Motor neuron (in vitro differentiated cells): ENCODE data around the gene SLC22A14. TPM values are rescaled to one million over a fixed set of nuclear protein-coding genes. Genes with fewer than 3 reads are reported as not detected.

Experiments
- ATAC-seq, 8 experiments: fragments of 200-7000 bp; cut with Tn5 transposase; replicated peaks in 6 of 8; 2 replicates each; pipeline ENCODE4 v1.8.0; 2021; ENCODE audit warnings: mild to moderate bottlenecking in 8 of 8, moderate library complexity in 8 of 8
- H3K27ac ChIP-seq, 2 donors: fragments of 250-450 bp; sonication (Bioruptor Pico); 2 replicates each; pipeline ENCODE4 v1.9.0; 2021; ENCODE audit warnings: antibody characterized with exemption in 2 of 2, mild to moderate bottlenecking in 2 of 2, moderate library complexity in 1 of 2
- H3K4me1 ChIP-seq, 2 donors: fragments of 250-450 bp; sonication (Bioruptor Pico); replicated peaks in 1 of 2; 2 replicates each; pipeline ENCODE4 v1.6.1; 2021; ENCODE audit warnings: antibody characterized with exemption in 2 of 2, mild to moderate bottlenecking in 2 of 2, moderate library complexity in 1 of 2
- H3K4me3 ChIP-seq, 5 donors: fragments of 250-450 bp; sonication (Bioruptor Pico); 2 replicates each; pipeline ENCODE4 v1.9.0; 2021; ENCODE audit warnings: antibody characterized with exemption in 5 of 5, mild to moderate bottlenecking in 5 of 5, moderate library complexity in 4 of 5
- WGBS, 10 experiments: fragments of 450-650 bp; shearing (Covaris generic); methylation state at CpG; one replicate each; pipeline ENCODE4 v1.0.0; 2022; 5-methylcytosine and 5-hydroxymethylcytosine counted together
- in situ Hi-C, 9 experiments: fragments of 400-800 bp; cut with MboI; loops; one replicate each; pipeline ENCODE4 v1.15.0; 2021; ENCODE audit warnings: low sequenced_read_pairs in 9 of 9, low pct_unique_long_range_greater_than_20kb in 2 of 9; ENCODE audit not compliant: unreplicated experiment in 9 of 9
- total RNA-seq, 8 experiments: library from RNA; unstranded; fragments of 300-600 nt; gene quantifications; 2 replicates each; pipeline versions ENCODE4 v1.2.3 to v1.2.4, GENCODE V29; 2022

SLC22A14 gene
- total RNA-seq, 8 experiments from 2014 or later = 0.11 to 0.71 (median 0.33) TPM

- no peak for ATAC-seq
- Histone ChIP-seq H3K4me3 (no peak overlapping the region), H3K4me1 (peaks cover 3 to 12% of the 10 kb centered on the region in 2 donors), H3K27ac (no peak overlapping the region)
- WGBS, 10 experiments = 86 to 100% (median 98%) methylated on average over 1 to 2 of the region's 2 CpGs; no CpG with 5 or more reads in 2 of the 10 experiments
- in situ Hi-C loops = loop anchor here in 1 of 9 experiments (10.0 kb wide), 1 partner anchor 224 kb away; no protein-coding TSS in a partner anchor
Measured at GRCh38 chr3:38260474-38260873, 21.6 kb upstream of the SLC22A14 start.

DNA sequence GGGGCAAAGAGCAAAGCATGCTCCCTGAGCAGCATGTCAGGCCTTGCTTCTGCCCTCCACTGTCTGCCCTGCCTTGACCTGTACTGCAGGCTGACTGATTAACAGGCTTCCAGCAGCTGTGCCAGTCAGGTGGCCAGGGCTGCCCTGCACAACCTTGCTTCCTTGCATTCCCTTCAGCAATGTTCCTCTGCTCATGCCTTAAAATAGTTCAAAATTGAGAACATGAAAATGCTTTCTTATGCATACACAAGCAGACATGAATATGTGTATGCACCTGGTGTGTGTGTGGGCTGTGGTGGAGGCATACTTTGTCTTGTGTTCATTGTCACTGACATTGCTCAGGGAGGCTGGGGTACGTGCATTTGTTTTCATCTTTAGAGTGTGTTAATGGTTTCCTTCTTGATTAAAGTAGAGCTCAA, 17.7 kb upstream of the SLC22A14 start:
- ATAC-seq = peak; percentile 49 to 85 (median 56)
- peaks cover 0 to 9% of the 10 kb centered on the region in 2 donors for H3K4me1 ChIP-seq
- 0% methylated on average over 1 of the region's 1 CpG; no CpG with 5 or more reads in 9 of the 10 experiments for WGBS, 10 experiments
- H3K27ac ChIP-seq = no peak overlapping the region
- no peak overlapping the region for H3K4me3 ChIP-seq
- in situ Hi-C loops = loop anchor here in 1 of 9 experiments (10.0 kb wide), 1 partner anchor 220 kb away; no protein-coding TSS in a partner anchor

- no peak for ATAC-seq
- H3K4me3 ChIP-seq = no peak overlapping the region
- in situ Hi-C loops = loop anchor here in 1 of 9 experiments (10.0 kb wide), 1 partner anchor 220 kb away; no protein-coding TSS in a partner anchor
- H3K27ac ChIP-seq = no peak overlapping the region
- H3K4me1 ChIP-seq = peaks cover 0 to 9% of the 10 kb centered on the region in 2 donors
- WGBS, 10 experiments = 57% methylated on average over 1 of the region's 1 CpG; no CpG with 5 or more reads in 9 of the 10 experiments
Measured at GRCh38 chr3:38264779-38265178, 17.3 kb upstream of the SLC22A14 start.

- Histone ChIP-seq H3K4me3 (no peak within 1 kb of the TSS), H3K27ac (no peak within 1 kb of the TSS), H3K4me1 (peaks cover 0 to 9% of the 10 kb centered on the region in 2 donors)
- WGBS, 10 experiments = 83 to 100% (median 93%) methylated on average over 1 to 5 of the region's 9 CpGs; no CpG with 5 or more reads in 2 of the 10 experiments
- no peak for ATAC-seq
- in situ Hi-C loops = loop anchor here in 1 of 9 experiments (10.0 kb wide), 1 partner anchor 219 kb away; no protein-coding TSS in a partner anchor
Measured at GRCh38 chr3:38265604-38266307, 16.3 kb upstream of the SLC22A14 start, which contains the start of gene SLC22A13. Gene SLC22A13, plus strand, starts transcription at chr3:38265812. Its CDS starts 49 bp downstream, at chr3:38265861.

GRCh38 chr3:38266810-38267209, 15.3 kb upstream of the SLC22A14 start:
- WGBS, 10 experiments = 40 to 100% (median 71%) methylated on average over 1 of the region's 1 CpG; no CpG with 5 or more reads in 3 of the 10 experiments
- Histone ChIP-seq H3K4me1 (peaks cover 0 to 9% of the 10 kb centered on the region in 2 donors), H3K4me3 (no peak overlapping the region), H3K27ac (no peak overlapping the region)
- ATAC-seq = no peak
- in situ Hi-C loops = loop anchor here in 1 of 9 experiments (10.0 kb wide), 1 partner anchor 218 kb away; no protein-coding TSS in a partner anchor

GRCh38 chr3:38267662-38268061, 14.4 kb upstream of the SLC22A14 start:
- Histone ChIP-seq H3K4me1 (peaks cover 2 to 17% of the 10 kb centered on the region in 2 donors), H3K4me3 (no peak overlapping the region), H3K27ac (no peak overlapping the region)
- no peak for ATAC-seq
- in situ Hi-C loops = loop anchor here in 1 of 9 experiments (10.0 kb wide), 1 partner anchor 217 kb away; no protein-coding TSS in a partner anchor
- 60 to 83% (median 76%) methylated on average over 1 to 2 of the region's 2 CpGs; no CpG with 5 or more reads in 7 of the 10 experiments for WGBS, 10 experiments

GRCh38 chr3:38268087-38268486, 14.0 kb upstream of the SLC22A14 start:
- in situ Hi-C loops = loop anchor here in 1 of 9 experiments (10.0 kb wide), 1 partner anchor 217 kb away; no protein-coding TSS in a partner anchor
- Histone ChIP-seq H3K4me3 (no peak overlapping the region), H3K27ac (no peak overlapping the region), H3K4me1 (peaks cover 4 to 21% of the 10 kb centered on the region in 2 donors)
- no peak for ATAC-seq
- WGBS, 10 experiments = 57 to 100% (median 81%) methylated on average over 1 to 5 of the region's 5 CpGs; no CpG with 5 or more reads in 2 of the 10 experiments

DNA sequence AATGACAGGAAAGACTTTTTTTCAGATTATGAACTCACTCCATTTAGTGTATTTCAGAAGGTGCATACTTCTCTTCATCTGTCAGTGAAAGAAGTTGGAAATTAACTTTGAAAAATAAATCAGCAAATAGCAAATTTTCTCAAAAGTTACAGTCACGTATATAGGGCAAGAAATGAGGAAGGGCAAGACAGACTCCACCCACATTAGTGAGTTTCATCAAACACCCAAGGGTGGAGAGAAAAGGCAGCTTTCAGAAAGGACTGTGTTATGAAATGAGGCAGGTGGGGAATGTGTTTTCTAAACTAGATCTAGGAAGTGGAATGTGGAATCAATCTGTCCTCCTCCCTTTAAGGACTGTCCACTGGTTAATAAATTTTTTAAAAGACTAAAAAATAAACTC, 13.6 kb upstream of the SLC22A14 start:
- no peak for ATAC-seq
- in situ Hi-C loops = loop anchor here in 1 of 9 experiments (10.0 kb wide), 1 partner anchor 216 kb away; no protein-coding TSS in a partner anchor
- WGBS, 10 experiments = 57 to 100% (median 83%) methylated on average over 1 of the region's 1 CpG; no CpG with 5 or more reads in 3 of the 10 experiments
- Histone ChIP-seq H3K4me3 (no peak overlapping the region), H3K27ac (no peak overlapping the region), H3K4me1 (peaks cover 4 to 21% of the 10 kb centered on the region in 2 donors)

DNA sequence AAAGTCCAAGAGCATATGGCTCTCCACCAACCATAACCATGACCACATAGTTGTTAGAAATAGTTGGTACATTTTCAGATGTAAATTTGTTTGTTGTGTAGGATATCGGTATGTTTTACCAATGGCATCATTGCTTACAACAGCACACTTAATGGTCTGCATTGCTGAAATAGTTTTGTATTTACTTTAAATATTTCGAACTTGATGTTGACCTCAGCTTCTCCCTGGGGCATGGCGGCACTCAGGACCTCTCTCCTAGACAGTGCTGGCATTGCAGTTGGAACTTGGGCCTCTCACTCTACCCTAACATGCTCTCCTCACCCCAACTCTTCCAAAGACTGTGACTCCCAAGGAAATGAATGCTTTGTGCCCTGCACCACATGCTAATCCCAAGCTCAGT, 11.5 kb upstream of the SLC22A14 start:
- Histone ChIP-seq H3K27ac (no peak overlapping the region), H3K4me1 (peaks cover 4 to 12% of the 10 kb centered on the region in 2 donors), H3K4me3 (no peak overlapping the region)
- 0 to 100% (median 82%) methylated on average over 1 to 3 of the region's 3 CpGs; no CpG with 5 or more reads in 2 of the 10 experiments for WGBS, 10 experiments
- no peak for ATAC-seq
- in situ Hi-C loops = no loop called here

DNA sequence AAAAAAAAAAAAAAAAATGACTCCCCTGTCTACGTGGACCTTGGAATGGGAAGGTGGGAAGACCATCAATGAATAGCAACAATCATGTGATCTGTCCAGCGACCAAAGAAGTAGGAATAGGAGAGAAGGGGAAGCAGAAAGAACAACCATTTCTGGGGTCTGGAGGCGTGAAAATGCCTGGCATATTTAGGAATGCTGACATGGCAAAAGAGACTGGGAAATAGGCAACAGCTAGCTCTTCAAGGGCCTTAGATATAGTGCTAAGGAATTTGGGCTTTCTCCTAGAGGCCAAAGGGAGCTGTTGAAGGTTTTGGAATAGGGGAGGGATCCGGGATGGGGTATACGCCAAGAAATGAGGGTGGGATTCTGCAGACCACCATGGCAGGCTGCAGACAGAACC, 10.5 kb upstream of the SLC22A14 start:
- H3K27ac ChIP-seq = no peak overlapping the region
- 58 to 100% (median 87%) methylated on average over 1 to 5 of the region's 5 CpGs; no CpG with 5 or more reads in 1 of the 10 experiments for WGBS, 10 experiments

DNA sequence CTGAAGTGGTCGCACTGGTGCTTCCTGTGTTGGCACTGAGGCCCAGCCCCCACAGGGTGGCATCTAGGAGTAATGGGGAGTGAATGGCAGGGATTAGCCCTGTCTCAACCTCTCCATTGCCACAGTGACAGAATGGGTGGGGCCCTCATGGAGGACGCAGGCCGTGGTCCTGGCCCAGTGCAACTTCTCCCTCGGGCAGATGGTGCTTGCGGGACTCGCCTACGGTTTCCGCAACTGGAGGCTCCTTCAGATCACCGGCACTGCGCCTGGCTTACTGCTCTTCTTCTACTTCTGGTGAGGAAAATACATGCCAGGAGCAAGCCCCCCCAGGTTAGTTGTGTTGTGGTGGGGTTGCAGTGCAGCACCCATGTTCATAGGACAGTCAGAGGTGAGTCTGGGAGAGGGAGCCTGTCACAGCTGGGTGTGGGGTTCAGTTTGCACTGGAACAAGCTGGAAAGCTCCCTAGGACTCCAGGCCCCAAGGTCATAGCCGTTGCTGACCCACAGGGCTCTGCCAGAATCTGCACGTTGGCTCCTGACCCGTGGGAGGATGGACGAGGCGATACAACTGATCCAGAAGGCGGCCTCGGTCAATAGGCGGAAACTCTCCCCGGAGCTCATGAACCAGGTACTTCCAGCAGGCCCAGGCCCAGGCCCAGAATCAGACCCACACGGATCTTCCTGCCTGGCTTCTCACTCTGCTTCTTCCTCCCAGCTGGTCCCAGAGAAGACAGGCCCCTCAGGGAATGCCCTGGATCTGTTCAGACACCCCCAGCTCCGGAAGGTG, 7.0 kb upstream of the SLC22A14 start:
- no peak for ATAC-seq
- H3K4me3 ChIP-seq = no peak overlapping the region

More for the DNA sequence above, 10.5 kb upstream of the SLC22A14 start:
- in situ Hi-C loops = no loop called here
- no peak for ATAC-seq
- no peak overlapping the region for H3K4me3 ChIP-seq
- peaks cover 4 to 12% of the 10 kb centered on the region in 2 donors for H3K4me1 ChIP-seq

DNA sequence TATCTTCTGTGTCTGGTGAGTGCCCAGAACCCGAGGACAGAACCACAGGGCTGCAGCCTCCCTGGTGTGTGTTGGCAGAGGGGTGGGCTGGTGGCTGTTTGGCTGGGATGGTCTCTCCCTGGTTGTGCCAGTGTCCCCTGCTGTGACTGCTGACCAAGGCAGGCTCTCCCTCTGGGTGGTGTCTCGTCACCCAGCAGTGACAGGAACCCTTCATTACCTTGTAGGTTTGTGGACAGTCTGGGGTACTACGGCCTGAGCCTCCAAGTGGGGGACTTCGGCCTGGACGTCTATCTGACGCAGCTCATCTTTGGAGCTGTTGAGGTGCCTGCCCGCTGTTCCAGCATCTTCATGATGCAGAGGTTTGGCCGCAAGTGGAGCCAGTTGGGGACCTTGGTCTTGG, 6.4 kb upstream of the SLC22A14 start:
- ATAC-seq = no peak
- peaks cover 4 to 12% of the 10 kb centered on the region in 2 donors for H3K4me1 ChIP-seq
- no peak overlapping the region for H3K4me3 ChIP-seq
- in situ Hi-C loops = no loop called here
- WGBS, 10 experiments = 64 to 100% (median 82%) methylated on average over 1 to 3 of the region's 8 CpGs; no CpG with 5 or more reads in 6 of the 10 experiments
- no peak overlapping the region for H3K27ac ChIP-seq

More for the DNA sequence above, 7.0 kb upstream of the SLC22A14 start:
- in situ Hi-C loops = no loop called here
- H3K27ac ChIP-seq = no peak overlapping the region
- WGBS, 10 experiments = 80 to 93% (median 85%) methylated on average over 2 to 4 of the region's 21 CpGs; no CpG with 5 or more reads in 6 of the 10 experiments
- H3K4me1 ChIP-seq = peaks cover 4 to 12% of the 10 kb centered on the region in 2 donors
